GM12801 (cell line): ENCODE data around the gene GALNT17.

Experiments
- CTCF ChIP-seq: IDR thresholded peaks from one replicate; pipeline ENCODE4 v1.5.1; 2011; ENCODE audit warnings: control low read depth; ENCODE audit not compliant: insufficient read length; ENCODE audit errors: extremely low read depth

GALNT17 gene

DNA sequence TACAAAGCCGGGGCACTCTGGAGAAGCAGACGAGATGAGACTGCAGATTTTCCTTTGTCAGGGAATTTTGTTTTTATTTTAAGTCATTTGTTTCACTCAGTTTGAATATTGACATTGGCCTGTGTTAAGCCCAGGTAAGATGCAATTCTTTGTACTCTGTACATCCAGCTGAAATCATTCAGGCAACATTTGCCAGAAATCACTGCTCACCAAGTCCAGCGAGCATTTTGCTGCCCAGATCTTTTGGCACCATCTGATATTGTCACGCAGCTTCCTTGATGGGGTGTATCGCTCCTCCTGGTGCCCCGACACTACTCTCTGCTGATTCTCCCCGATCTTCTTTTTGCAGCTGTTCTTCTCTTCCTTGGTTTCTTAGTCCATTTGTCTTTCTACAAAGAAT, 261.7 kb downstream of the GALNT17 start:
- no peak for TF ChIP-seq CTCF

DNA sequence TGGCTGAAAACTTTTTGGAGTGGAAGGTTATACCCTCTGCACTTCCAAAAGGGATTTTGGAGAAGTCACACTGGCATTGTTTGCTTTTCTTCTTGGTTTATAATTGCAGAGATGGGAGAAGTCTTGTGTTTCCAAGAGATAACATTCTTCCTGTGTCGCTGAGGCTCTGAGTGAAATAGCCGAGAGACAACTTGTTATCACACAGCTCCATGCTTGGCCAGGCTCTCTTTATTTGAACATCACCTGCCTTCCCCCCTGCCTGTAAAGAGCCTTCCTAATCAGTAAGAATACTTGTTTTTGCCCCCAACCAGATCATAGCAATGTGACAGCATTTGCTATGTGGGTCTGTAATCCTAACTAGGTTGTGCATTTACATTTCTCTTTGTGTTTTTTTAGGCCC, 270.7 kb downstream of the GALNT17 start:
- no peak for TF ChIP-seq CTCF

DNA sequence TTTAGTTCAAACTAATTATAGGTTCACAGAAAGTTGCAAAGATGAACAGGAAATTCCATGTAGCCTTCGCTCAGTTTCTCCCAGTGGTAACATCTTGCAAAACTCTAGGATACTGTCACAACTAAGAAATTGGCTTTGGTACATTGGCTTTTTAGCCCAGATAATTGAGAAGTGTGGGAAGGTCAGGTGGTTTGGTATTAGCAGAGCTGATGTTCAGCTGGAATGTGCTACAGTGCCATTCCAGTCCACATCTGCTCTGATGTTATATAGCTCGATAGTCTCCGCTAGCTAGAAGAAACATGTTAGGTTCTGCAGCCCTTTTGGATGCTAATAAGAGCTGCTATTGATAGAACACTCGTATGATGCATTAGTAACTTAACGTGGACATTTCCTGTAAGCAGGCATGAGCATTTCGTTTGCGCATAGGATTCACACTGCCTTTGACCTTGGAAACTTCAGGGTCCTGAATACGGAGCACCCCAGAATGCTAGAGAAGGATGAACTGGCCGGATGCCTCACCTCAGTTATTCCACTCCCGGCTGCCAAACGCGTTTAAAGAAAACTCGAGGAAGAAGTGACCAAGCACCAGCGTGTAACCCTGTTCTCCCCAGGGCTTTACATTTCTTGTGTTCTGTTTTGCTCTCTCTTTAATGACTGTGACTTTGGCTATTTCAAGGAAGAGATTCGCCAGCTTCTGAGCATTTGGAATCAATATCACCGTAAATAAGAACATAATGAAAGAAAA, 271.4 kb downstream of the GALNT17 start:
- TF ChIP-seq CTCF, result no peak

DNA sequence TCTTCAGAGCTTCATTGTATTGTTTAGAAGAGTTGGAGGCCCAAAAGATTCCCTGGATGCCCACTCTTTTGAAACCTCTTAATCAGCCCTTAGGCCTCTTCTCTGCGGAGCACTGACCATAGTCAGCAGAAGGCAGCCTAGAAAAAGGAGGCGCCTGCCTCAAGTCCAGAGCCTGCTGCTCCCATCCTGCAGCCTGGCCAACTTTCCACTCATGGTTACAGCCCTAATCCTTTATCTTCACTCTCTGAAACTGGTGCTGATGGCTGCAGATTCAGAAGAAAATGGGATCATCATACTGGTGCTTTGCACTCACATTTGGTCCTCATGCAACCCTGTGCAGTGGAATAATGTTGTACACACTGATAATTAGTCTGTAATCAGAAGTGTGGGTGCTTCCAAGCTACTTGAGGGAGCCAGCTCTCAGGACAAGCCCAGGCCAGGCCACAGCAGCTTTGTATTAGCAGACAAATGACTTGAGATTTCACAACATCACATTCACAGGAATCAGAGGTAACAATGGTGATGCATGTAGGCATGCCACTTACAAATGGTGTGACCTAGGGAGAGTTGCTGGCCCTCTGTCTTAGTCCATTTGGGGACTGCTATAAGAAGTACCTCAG, 272.9 kb downstream of the GALNT17 start:
- TF ChIP-seq CTCF, result no peak

DNA sequence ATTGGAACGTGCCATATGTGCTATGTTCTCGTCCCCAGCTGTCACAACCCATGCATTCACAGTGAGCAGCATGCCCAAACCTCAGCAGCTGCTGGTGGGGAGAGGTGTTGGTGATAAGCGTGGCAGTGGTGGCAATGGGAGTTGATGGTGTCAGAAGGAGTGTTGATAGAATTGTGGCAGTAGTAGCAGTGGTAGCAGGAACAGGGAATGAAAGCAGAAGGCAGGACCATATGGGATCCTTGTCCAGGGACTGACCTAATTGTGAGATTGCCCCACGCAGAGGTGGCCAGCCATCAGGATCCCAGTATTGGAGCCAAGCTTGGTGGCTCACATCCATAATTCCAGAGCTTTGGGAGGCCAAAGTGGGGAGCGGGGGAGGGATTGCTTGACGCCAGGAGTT, 276.3 kb downstream of the GALNT17 start:
- no peak for TF ChIP-seq CTCF

DNA sequence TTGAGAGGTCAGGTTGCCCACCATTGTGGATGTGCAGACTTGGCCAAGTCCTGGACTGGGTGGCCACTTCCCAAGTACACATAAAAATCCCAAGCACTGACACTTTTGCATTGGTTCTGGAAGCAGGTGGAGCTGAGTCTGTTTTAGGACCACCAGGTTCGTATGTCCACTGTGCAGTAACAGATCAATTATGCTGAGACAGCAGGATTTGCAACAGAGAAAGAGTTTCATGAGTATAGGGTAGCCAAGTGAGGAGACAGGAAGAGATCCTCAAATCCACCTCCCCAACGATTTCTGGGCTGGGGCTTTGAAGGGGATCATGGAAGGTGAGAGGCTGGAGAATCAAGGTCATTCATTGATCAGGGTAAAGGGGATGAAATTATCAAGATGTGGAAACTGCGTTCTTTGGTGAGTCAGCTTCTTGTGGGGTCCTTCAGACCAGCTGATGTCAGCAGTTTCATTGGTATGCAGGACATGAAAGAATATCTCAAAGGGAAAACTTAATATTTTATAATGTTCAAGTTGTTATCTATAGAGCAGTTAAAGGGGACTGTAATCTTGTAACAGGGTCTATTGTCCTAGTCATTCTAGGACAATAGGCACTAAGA, 277.7 kb downstream of the GALNT17 start:
- TF ChIP-seq CTCF, result no peak

GRCh38 chr7:71411475-71411874, 279.5 kb downstream of the GALNT17 start:
- no peak for TF ChIP-seq CTCF
